ENCODE data around the gene ITGB6.

DNA sequence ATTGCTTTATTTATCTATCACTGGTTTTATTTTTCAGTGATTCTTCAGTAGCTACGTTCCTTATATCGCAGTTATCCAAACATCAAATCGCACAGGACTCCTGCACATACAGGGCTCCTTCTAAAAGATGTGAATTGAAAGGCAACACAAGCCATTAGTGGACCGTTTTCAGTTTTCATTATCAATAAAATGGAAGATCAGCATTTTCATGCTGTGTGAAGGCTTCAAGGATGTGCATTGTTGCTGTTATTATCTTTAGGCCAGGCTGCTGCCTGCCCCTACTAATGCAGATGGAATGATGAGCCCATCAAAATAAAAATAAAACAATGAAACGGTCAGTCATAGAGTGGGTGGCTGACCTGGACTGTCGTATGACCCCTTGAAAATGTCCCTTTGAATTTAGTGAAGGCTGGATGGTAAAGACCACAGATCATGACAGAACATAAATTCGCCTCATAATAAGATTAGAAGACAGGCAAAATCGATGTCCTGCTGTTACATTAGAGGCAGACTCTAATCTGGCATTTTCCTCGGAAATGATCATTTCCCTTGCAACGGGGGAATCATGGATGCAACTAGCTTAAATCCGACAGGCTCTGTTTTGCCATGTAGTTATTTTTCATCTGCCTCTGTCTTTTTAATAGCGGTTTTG, 32.9 kb downstream of the ITGB6 start:
- TF ChIP-seq POLR2A (IDR thresholded peaks at IDR 0.05; ENCODE audit: low read length) (no peak), GATA1 (IDR thresholded peaks at IDR 0.05; ENCODE audit: low read depth, low read length) (no peak)

All from erythroblast (primary cell).